Body of pancreas (tissue), 4 donors: Measurements from ENCODE around the gene TACC3.

Experiments used
- POLR2A ChIP-seq, 3 donors: fragments of 450-650 bp; IDR thresholded peaks; one replicate each; pipeline ENCODE4 v1.6.1; 2016; ENCODE audit warnings: antibody characterized with exemption in 3 of 3, mild to moderate bottlenecking in 2 of 3
- TF ChIP-seq, protein P1 (sequence below), 7 experiments: fragments of 450-650 bp in 4 of 7; fragments of 200-600 bp in 3 of 7; sonication (generic) in 3 of 7; IDR thresholded peaks; one replicate each; pipeline ENCODE4 v1.5.1; 2016 to 2019; ENCODE audit warnings: antibody characterized with exemption in 7 of 7

DNA sequence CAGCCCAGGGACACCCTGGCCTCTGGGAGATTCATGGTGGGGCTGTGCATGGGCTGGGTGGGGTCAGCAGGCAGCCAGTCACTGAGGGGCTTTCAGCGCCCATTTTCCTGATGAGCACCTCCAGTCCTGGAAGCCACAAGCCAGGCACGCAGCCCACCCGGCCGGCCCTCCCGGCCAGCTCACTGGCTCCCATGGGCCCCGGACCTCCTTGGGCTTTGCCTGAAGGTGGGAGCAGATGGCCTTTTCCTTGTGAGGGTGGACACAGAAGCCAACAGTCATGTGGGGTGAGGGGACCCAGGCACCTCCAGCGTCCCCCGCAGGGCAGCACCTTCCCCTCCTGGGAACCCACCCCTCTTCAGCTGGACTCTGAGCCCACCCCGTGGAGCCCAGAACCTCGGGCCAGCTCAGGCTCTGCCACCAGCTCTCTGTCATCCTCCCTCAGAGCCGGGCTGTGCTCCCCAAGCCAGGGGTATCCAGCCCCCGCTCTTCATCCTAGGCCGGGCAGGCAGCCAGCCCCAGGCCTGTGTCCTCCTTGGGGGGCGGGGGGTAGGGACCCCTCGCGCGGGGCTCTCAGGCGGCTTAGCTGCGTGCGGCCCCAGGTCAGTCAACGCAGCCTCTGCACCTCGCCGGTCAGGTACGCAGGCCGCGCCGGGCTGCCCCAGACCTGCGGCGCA is 71.0 kb downstream of the TACC3 start:
- TF ChIP-seq, protein P1, sequence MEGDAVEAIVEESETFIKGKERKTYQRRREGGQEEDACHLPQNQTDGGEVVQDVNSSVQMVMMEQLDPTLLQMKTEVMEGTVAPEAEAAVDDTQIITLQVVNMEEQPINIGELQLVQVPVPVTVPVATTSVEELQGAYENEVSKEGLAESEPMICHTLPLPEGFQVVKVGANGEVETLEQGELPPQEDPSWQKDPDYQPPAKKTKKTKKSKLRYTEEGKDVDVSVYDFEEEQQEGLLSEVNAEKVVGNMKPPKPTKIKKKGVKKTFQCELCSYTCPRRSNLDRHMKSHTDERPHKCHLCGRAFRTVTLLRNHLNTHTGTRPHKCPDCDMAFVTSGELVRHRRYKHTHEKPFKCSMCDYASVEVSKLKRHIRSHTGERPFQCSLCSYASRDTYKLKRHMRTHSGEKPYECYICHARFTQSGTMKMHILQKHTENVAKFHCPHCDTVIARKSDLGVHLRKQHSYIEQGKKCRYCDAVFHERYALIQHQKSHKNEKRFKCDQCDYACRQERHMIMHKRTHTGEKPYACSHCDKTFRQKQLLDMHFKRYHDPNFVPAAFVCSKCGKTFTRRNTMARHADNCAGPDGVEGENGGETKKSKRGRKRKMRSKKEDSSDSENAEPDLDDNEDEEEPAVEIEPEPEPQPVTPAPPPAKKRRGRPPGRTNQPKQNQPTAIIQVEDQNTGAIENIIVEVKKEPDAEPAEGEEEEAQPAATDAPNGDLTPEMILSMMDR (IDR thresholded peaks at IDR 0.05), result no peak
- no peak for TF ChIP-seq POLR2A (IDR thresholded peaks at IDR 0.05)
